Colonic mucosa (tissue), 4 donors: ENCODE measurements around the gene DCP2. TPM values are rescaled to one million over a fixed set of nuclear protein-coding genes. Genes with fewer than 3 reads are reported as not detected.

Experiments used
- DNase-seq: peaks from one replicate; pipeline ENCODE4 v3.0.0-alpha.2; 2020
- H3K27ac ChIP-seq: fragments of 200-600 bp; one replicate; pipeline ENCODE4 v1.8.0; 2021
- H3K27me3 ChIP-seq: fragments of 200-600 bp; one replicate; pipeline ENCODE4 v1.8.0; 2021
- H3K36me3 ChIP-seq: fragments of 200-600 bp; one replicate; pipeline ENCODE4 v1.8.0; 2021
- H3K4me1 ChIP-seq: fragments of 200-600 bp; one replicate; pipeline ENCODE4 v1.8.0; 2021; ENCODE audit warnings: mild to moderate bottlenecking
- H3K4me3 ChIP-seq: fragments of 200-600 bp; one replicate; pipeline ENCODE4 v1.8.0; 2021
- H3K9ac ChIP-seq, 2 donors: one replicate each; pipeline ENCODE4 v1.7.0; 2013; ENCODE audit warnings: control low read depth in 2 of 2, low read depth in 2 of 2, low read length in 2 of 2
- H3K9me3 ChIP-seq: fragments of 200-600 bp; one replicate; pipeline ENCODE4 v1.8.0; 2021
- CTCF ChIP-seq: fragments of 200-600 bp; IDR thresholded peaks from one replicate; pipeline ENCODE4 v1.8.0; 2022; ENCODE audit warnings: antibody characterized with exemption, mild to moderate bottlenecking
- intact Hi-C: fragments of 100-400 bp; cut with DNase I; formaldehyde crosslinking; loops from one replicate; pipeline ENCODE4 v1.14.1; 2022
- total RNA-seq, 2 donors: library from RNA; stranded (reverse); fragmentation: NEBNext Ultra II Directional in 1 of 2; extraction: Animal tissue kit (Norgen Biotek cat#: 25700) in 1 of 2; gene quantifications; one replicate each; pipeline ENCODE4 v1.2.1, GENCODE V29; 2021
- donor health status: healthy.
- donor health status: DM: no; HTN: no; CAD: no.
- donor health status: DM: no; HTN: no; CAD: no.

The DCP2 gene
- total RNA-seq, 2 donors from 2014 or later: 39.5 to 48.2 TPM

- DNase-seq: no peak
- H3K9me3 ChIP-seq: no peaks in the 10 kb centered on the region
- H3K9ac ChIP-seq: no peak overlapping the region
- no peaks in the 10 kb centered on the region for H3K36me3 ChIP-seq
- no peak overlapping the region for H3K4me3 ChIP-seq
- H3K27ac ChIP-seq: no peak overlapping the region
- TF ChIP-seq CTCF: no peak
- H3K27me3 ChIP-seq: no peaks in the 10 kb centered on the region
- intact Hi-C loops: no loop called here
- H3K4me1 ChIP-seq: no peaks in the 10 kb centered on the region
These were observed 83.9 kb downstream of the DCP2 start for GRCh38 chr5:113060408-113061025.

- H3K4me3 ChIP-seq: no peak overlapping the region
- no peak overlapping the region for H3K27ac ChIP-seq
- H3K27me3 ChIP-seq: no peaks in the 10 kb centered on the region
- H3K9ac ChIP-seq: no peak overlapping the region
- no peaks in the 10 kb centered on the region for H3K9me3 ChIP-seq
- DNase-seq: no peak
- H3K4me1 ChIP-seq: no peaks in the 10 kb centered on the region
- intact Hi-C loops: no loop called here
- no peaks in the 10 kb centered on the region for H3K36me3 ChIP-seq
- no peak for TF ChIP-seq CTCF
These were observed 85.5 kb downstream of the DCP2 start for GRCh38 chr5:113061846-113062780.

GRCh38 chr5:113062869-113063508 lies 86.4 kb downstream of the DCP2 start:
- H3K4me3 ChIP-seq: no peak overlapping the region
- TF ChIP-seq CTCF: no peak
- H3K9ac ChIP-seq: no peak overlapping the region
- DNase-seq: no peak
- intact Hi-C loops: no loop called here
- H3K36me3 ChIP-seq: no peaks in the 10 kb centered on the region
- H3K27me3 ChIP-seq: no peaks in the 10 kb centered on the region
- no peaks in the 10 kb centered on the region for H3K4me1 ChIP-seq
- no peaks in the 10 kb centered on the region for H3K9me3 ChIP-seq
- no peak overlapping the region for H3K27ac ChIP-seq

- no peak for DNase-seq
- intact Hi-C loops: no loop called here
- no peaks in the 10 kb centered on the region for H3K27me3 ChIP-seq
- no peaks in the 10 kb centered on the region for H3K9me3 ChIP-seq
- no peak for TF ChIP-seq CTCF
- H3K9ac ChIP-seq: no peak overlapping the region
- no peaks in the 10 kb centered on the region for H3K4me1 ChIP-seq
- no peak overlapping the region for H3K4me3 ChIP-seq
- no peak overlapping the region for H3K27ac ChIP-seq
- no peaks in the 10 kb centered on the region for H3K36me3 ChIP-seq
These were observed 87.3 kb downstream of the DCP2 start for GRCh38 chr5:113063927-113064326.

- no peak for TF ChIP-seq CTCF
- H3K36me3 ChIP-seq: no peaks in the 10 kb centered on the region
- no peak overlapping the region for H3K4me3 ChIP-seq
- no peaks in the 10 kb centered on the region for H3K4me1 ChIP-seq
- intact Hi-C loops: no loop called here
- no peak overlapping the region for H3K27ac ChIP-seq
- DNase-seq: no peak
- no peaks in the 10 kb centered on the region for H3K9me3 ChIP-seq
- no peaks in the 10 kb centered on the region for H3K27me3 ChIP-seq
- no peak overlapping the region for H3K9ac ChIP-seq
These were observed 88.2 kb downstream of the DCP2 start for GRCh38 chr5:113064806-113065205.
